H1 (cell line): ENCODE measurements around the gene ZNF45.

Experiments
- EP300 ChIP-seq, 2 experiments: IDR thresholded peaks; 1 replicate in 1 of 2; 2 replicates in 1 of 2; pipeline ENCODE4 v1.6.1; 2011 to 2012; ENCODE audit warnings: low read depth in 2 of 2, low read length in 2 of 2, mild to moderate bottlenecking in 2 of 2, borderline replicate concordance in 1 of 2, inconsistent platforms in 1 of 2, moderate library complexity in 1 of 2
- EZH2 ChIP-seq: fragments of 200-600 bp; sonication (generic); IDR thresholded peaks from 2 replicates; pipeline ENCODE4 v1.7.1; 2012; ENCODE audit warnings: low read depth, mild to moderate bottlenecking, moderate library complexity, low read length, inconsistent platforms; ENCODE audit not compliant: severe bottlenecking
- POLR2AphosphoS5 ChIP-seq: IDR thresholded peaks from 2 replicates; pipeline ENCODE4 v1.6.1; 2011; ENCODE audit warnings: low read depth, low read length
- SIN3A ChIP-seq, 2 experiments: IDR thresholded peaks in 1 of 2; conservative IDR thresholded peaks in 1 of 2; 2 replicates each; pipeline ENCODE4 v1.6.1; 2011 to 2012; ENCODE audit warnings: low read length in 2 of 2, improper control_type of control experiment in 1 of 2, low read depth in 1 of 2, mild to moderate bottlenecking in 1 of 2
- SRF ChIP-seq: IDR thresholded peaks from 2 replicates; pipeline ENCODE4 v1.6.1; 2011; ENCODE audit warnings: mild to moderate bottlenecking, low read depth, low read length, moderate library complexity
- TF ChIP-seq, protein P1 (sequence below), 3 experiments: IDR thresholded peaks; 1 replicate in 2 of 3; 2 replicates in 1 of 3; pipeline versions ENCODE4 v1.5.1 to v1.6.1; 2011; ENCODE audit warnings: low read length in 3 of 3, mild to moderate bottlenecking in 3 of 3, inconsistent platforms in 2 of 3, low read depth in 1 of 3, moderate library complexity in 1 of 3; ENCODE audit not compliant: insufficient read depth in 1 of 3; ENCODE audit errors: control extremely low read depth in 1 of 3
- TF ChIP-seq, protein P2 (sequence below): IDR thresholded peaks from 2 replicates; pipeline ENCODE4 v1.6.1; 2012; ENCODE audit warnings: low read length, inconsistent platforms

DNA sequence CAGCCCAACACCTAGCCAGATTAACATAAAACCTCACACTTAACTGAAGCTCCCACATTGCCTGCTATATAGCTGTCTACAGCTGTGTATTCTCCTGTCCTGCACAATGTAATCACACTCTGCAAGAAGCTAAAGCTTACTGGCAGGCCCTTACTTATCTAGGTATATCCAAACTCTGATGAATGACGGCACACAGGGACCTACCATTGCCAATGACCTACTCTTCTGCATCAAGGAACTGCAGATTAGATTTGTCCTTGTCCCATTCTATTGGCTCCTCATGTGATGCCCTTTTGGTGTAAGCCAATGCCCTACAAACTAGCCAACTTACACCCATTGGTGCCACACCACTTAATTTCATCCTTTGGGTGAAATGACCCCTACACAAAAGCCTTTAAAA lies 26.4 kb downstream of the ZNF45 start:
- TF ChIP-seq POLR2AphosphoS5 (no peak), EP300 (IDR thresholded peaks at IDR 0.05; ENCODE audit: borderline replicate concordance in 1 of 2, low read depth in 2 of 2, low read length in 2 of 2) (no peak), SRF (no peak), SIN3A (conservative IDR thresholded peaks at IDR 0.05 in 1 of 2, IDR thresholded peaks at IDR 0.05 in 1 of 2; ENCODE audit: low read depth in 1 of 2, low read length in 2 of 2) (no peak), EZH2 (no peak)
- TF ChIP-seq, protein P1, sequence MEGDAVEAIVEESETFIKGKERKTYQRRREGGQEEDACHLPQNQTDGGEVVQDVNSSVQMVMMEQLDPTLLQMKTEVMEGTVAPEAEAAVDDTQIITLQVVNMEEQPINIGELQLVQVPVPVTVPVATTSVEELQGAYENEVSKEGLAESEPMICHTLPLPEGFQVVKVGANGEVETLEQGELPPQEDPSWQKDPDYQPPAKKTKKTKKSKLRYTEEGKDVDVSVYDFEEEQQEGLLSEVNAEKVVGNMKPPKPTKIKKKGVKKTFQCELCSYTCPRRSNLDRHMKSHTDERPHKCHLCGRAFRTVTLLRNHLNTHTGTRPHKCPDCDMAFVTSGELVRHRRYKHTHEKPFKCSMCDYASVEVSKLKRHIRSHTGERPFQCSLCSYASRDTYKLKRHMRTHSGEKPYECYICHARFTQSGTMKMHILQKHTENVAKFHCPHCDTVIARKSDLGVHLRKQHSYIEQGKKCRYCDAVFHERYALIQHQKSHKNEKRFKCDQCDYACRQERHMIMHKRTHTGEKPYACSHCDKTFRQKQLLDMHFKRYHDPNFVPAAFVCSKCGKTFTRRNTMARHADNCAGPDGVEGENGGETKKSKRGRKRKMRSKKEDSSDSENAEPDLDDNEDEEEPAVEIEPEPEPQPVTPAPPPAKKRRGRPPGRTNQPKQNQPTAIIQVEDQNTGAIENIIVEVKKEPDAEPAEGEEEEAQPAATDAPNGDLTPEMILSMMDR (IDR thresholded peaks at IDR 0.05; ENCODE audit: control extremely low read depth in 1 of 3, insufficient read depth in 1 of 3, low read depth in 1 of 3, low read length in 3 of 3) = no peak
- TF ChIP-seq, protein P2, sequence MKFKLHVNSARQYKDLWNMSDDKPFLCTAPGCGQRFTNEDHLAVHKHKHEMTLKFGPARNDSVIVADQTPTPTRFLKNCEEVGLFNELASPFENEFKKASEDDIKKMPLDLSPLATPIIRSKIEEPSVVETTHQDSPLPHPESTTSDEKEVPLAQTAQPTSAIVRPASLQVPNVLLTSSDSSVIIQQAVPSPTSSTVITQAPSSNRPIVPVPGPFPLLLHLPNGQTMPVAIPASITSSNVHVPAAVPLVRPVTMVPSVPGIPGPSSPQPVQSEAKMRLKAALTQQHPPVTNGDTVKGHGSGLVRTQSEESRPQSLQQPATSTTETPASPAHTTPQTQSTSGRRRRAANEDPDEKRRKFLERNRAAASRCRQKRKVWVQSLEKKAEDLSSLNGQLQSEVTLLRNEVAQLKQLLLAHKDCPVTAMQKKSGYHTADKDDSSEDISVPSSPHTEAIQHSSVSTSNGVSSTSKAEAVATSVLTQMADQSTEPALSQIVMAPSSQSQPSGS = no peak
